Neutrophil (primary cell): ENCODE data around the gene ABR.

Experiments
- H3K27ac ChIP-seq: fragments of 200-600 bp; sonication (generic); 2 replicates; pipeline ENCODE4 v1.5.1; 2016; ENCODE audit warnings: mild to moderate bottlenecking, moderate library complexity
- H3K27me3 ChIP-seq: fragments of 200-600 bp; sonication (generic); 2 replicates; pipeline ENCODE4 v1.6.0; 2016; ENCODE audit warnings: mild to moderate bottlenecking
- H3K36me3 ChIP-seq: fragments of 200-600 bp; sonication (generic); 2 replicates; pipeline ENCODE4 v1.5.1; 2017
- H3K4me1 ChIP-seq, 2 experiments: fragments of 200-600 bp in 1 of 2; sonication (generic) in 1 of 2; 1 replicate in 1 of 2; 2 replicates in 1 of 2; pipeline versions ENCODE4 v1.5.1 to v1.6.1; 2013 to 2016; ENCODE audit warnings: low read depth in 1 of 2, low read length in 1 of 2, mild to moderate bottlenecking in 1 of 2, moderate library complexity in 1 of 2; ENCODE audit not compliant: control insufficient read depth in 1 of 2, insufficient read depth in 1 of 2
- H3K4me3 ChIP-seq, 2 experiments: fragments of 200-600 bp in 1 of 2; sonication (generic) in 1 of 2; 1 replicate in 1 of 2; 2 replicates in 1 of 2; pipeline ENCODE4 v1.5.1; 2013 to 2016; ENCODE audit warnings: low read depth in 1 of 2, low read length in 1 of 2, mild to moderate bottlenecking in 1 of 2, moderate library complexity in 1 of 2
- H3K9me3 ChIP-seq: fragments of 200-600 bp; sonication (generic); 2 replicates; pipeline ENCODE4 v1.5.1; 2016
- CTCF ChIP-seq: fragments of 200-600 bp; sonication (generic); IDR thresholded peaks from 2 replicates; pipeline ENCODE4 v1.5.1; 2016; ENCODE audit warnings: antibody characterized with exemption

The ABR gene

DNA sequence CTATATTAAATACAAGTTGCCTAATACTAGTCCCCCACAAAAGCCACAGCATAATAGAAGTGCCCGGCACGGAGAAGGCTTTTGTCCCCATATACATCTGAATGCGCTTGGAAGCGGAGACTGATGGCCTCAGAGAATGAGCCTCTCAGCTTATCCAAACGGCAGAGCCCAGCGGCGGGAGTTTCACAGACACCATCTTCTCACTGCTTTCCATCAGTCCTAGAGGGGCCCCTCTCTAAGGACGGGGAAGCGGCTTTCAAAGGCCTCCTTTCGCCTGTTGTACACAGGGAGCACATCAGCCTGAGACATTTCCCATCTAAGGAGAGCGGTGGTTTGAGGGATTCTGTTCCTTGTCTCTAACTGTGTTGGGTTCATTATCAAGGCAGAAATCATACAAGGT, 217.1 kb downstream of the ABR start:
- peaks cover 70% of the 10 kb centered on the region for H3K27me3 ChIP-seq
- no peaks in the 10 kb centered on the region for H3K4me1 ChIP-seq
- no peaks in the 10 kb centered on the region for H3K9me3 ChIP-seq
- no peak overlapping the region for H3K27ac ChIP-seq
- no peaks in the 10 kb centered on the region for H3K36me3 ChIP-seq
- H3K4me3 ChIP-seq, result no peak overlapping the region
- no peak for TF ChIP-seq CTCF

DNA sequence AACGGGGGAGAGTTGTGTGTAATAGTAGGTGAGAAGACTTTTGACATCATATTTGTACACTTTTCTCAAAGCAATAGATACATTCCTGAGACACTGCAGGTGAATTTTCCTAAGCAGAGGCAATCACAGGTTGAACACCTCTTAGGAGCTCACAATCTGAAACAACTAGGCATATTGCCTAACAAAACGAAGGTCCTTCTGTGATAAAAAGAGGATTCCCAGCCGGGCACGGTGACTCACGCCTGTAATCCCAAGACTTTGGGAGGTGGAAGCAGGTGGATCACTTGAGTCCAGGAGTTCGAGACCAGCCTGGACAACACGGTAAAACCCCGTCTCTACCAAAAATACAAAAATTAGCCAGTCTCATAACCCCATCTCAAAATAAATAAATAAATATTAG, 217.6 kb downstream of the ABR start:
- TF ChIP-seq CTCF, result no peak
- Histone ChIP-seq H3K27me3 (peaks cover 70% of the 10 kb centered on the region), H3K36me3 (no peaks in the 10 kb centered on the region), H3K4me1 (no peaks in the 10 kb centered on the region), H3K9me3 (no peaks in the 10 kb centered on the region), H3K4me3 (no peak overlapping the region), H3K27ac (no peak overlapping the region)

GRCh38 chr17:958712-959451, 220.9 kb downstream of the ABR start:
- Histone ChIP-seq H3K4me1 (no peaks in the 10 kb centered on the region), H3K27ac (no peak overlapping the region), H3K4me3 (no peak overlapping the region), H3K36me3 (no peaks in the 10 kb centered on the region), H3K27me3 (peaks cover 37% of the 10 kb centered on the region), H3K9me3 (no peaks in the 10 kb centered on the region)
- TF ChIP-seq CTCF, result no peak

DNA sequence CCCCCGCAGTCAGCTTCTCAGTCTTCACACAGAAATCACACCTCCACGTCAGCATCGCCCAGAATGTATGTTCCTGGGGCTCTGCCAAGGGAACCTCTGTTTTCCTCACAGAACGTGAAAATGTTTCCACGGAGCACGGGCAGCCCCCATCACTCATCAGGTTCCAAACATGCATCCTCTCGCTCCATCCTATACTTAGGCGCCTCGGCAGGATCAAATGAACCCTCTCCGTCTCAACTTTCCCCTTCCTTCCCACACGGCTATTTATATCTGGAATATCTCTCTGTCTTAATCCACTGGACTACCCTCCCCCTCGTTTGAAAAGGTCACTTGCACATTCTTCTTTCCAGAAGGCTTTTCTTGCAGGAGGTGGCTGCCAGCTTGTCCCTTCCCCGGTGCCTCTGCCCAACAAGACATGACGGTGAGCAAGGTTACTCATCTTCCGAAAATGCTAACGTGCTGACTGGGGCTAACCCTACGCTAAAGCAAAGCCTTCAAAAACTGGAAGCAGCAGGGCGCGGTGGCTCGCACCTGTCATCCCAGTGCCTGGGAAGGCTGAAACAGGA, 221.8 kb downstream of the ABR start:
- TF ChIP-seq CTCF, result no peak
- no peak overlapping the region for H3K27ac ChIP-seq
- H3K4me3 ChIP-seq, result no peak overlapping the region
- peaks cover 32% of the 10 kb centered on the region for H3K27me3 ChIP-seq
- H3K4me1 ChIP-seq, result no peaks in the 10 kb centered on the region
- no peaks in the 10 kb centered on the region for H3K36me3 ChIP-seq
- no peaks in the 10 kb centered on the region for H3K9me3 ChIP-seq

GRCh38 chr17:956905-957304, 222.9 kb downstream of the ABR start:
- peaks cover 27% of the 10 kb centered on the region for H3K27me3 ChIP-seq
- H3K4me1 ChIP-seq, result no peaks in the 10 kb centered on the region
- no peak overlapping the region for H3K27ac ChIP-seq
- TF ChIP-seq CTCF, result no peak
- no peaks in the 10 kb centered on the region for H3K36me3 ChIP-seq
- no peaks in the 10 kb centered on the region for H3K9me3 ChIP-seq
- no peak overlapping the region for H3K4me3 ChIP-seq
